ENCODE results near the gene MYH3.

DNA sequence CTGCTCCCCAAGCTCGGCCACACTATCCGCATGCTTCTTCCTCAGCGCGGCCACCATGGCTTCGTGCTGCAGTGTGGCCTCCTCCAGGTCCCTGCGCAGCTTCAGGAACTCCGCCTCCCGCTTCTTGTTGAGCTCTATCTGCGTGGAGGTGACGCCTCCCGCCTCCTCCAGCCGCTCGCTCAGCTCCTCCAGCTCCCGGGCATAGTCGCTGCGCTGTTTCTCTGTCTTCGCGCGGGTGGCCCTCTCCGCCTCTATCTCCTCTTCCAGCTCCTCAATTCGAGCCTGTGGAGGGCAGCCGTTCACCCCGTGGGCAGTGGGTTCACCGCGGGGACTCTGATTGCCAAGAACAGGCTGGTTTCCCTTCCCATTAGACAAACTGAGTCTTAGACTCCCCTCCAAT lies 19.0 kb downstream of the MYH3 start:
- TF ChIP-seq, protein P1, sequence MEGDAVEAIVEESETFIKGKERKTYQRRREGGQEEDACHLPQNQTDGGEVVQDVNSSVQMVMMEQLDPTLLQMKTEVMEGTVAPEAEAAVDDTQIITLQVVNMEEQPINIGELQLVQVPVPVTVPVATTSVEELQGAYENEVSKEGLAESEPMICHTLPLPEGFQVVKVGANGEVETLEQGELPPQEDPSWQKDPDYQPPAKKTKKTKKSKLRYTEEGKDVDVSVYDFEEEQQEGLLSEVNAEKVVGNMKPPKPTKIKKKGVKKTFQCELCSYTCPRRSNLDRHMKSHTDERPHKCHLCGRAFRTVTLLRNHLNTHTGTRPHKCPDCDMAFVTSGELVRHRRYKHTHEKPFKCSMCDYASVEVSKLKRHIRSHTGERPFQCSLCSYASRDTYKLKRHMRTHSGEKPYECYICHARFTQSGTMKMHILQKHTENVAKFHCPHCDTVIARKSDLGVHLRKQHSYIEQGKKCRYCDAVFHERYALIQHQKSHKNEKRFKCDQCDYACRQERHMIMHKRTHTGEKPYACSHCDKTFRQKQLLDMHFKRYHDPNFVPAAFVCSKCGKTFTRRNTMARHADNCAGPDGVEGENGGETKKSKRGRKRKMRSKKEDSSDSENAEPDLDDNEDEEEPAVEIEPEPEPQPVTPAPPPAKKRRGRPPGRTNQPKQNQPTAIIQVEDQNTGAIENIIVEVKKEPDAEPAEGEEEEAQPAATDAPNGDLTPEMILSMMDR (IDR thresholded peaks at IDR 0.05; ENCODE audit: low read depth, low read length, missing input control) = no peak
- TF ChIP-seq, protein P2, sequence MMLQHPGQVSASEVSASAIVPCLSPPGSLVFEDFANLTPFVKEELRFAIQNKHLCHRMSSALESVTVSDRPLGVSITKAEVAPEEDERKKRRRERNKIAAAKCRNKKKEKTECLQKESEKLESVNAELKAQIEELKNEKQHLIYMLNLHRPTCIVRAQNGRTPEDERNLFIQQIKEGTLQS (IDR thresholded peaks at IDR 0.05) = no peak
- TF ChIP-seq YY1 (IDR thresholded peaks at IDR 0.05) (no peak), FOXA1 (IDR thresholded peaks at IDR 0.05) (no peak), TAF1 (conservative IDR thresholded peaks at IDR 0.05) (no peak), SP1 (IDR thresholded peaks at IDR 0.05) (no peak), JUND (IDR thresholded peaks at IDR 0.05) (no peak), RAD21 (IDR thresholded peaks at IDR 0.05) (no peak)
